Colonic mucosa (tissue), 4 donors: Measurements from ENCODE around the gene ZBTB18. TPM values are rescaled to one million over a fixed set of nuclear protein-coding genes. Genes with fewer than 3 reads are reported as not detected.

Source experiments
- DNase-seq: peaks from one replicate; pipeline ENCODE4 v3.0.0-alpha.2; 2020
- H3K27ac ChIP-seq: fragments of 200-600 bp; one replicate; pipeline ENCODE4 v1.8.0; 2021
- H3K27me3 ChIP-seq: fragments of 200-600 bp; one replicate; pipeline ENCODE4 v1.8.0; 2021
- H3K36me3 ChIP-seq: fragments of 200-600 bp; one replicate; pipeline ENCODE4 v1.8.0; 2021
- H3K4me1 ChIP-seq: fragments of 200-600 bp; one replicate; pipeline ENCODE4 v1.8.0; 2021; ENCODE audit warnings: mild to moderate bottlenecking
- H3K4me3 ChIP-seq: fragments of 200-600 bp; one replicate; pipeline ENCODE4 v1.8.0; 2021
- H3K9ac ChIP-seq, 2 donors: one replicate each; pipeline ENCODE4 v1.7.0; 2013; ENCODE audit warnings: control low read depth in 2 of 2, low read depth in 2 of 2, low read length in 2 of 2
- H3K9me3 ChIP-seq: fragments of 200-600 bp; one replicate; pipeline ENCODE4 v1.8.0; 2021
- intact Hi-C: fragments of 100-400 bp; cut with DNase I; formaldehyde crosslinking; loops from one replicate; pipeline ENCODE4 v1.14.1; 2022
- total RNA-seq, 2 donors: library from RNA; stranded (reverse); fragmentation: NEBNext Ultra II Directional in 1 of 2; extraction: Animal tissue kit (Norgen Biotek cat#: 25700) in 1 of 2; gene quantifications; one replicate each; pipeline ENCODE4 v1.2.1, GENCODE V29; 2021
- TF ChIP-seq, protein P1 (sequence below): fragments of 200-600 bp; IDR thresholded peaks from one replicate; pipeline ENCODE4 v1.8.0; 2022; ENCODE audit warnings: antibody characterized with exemption, mild to moderate bottlenecking
- donor health status: healthy.
- donor health status: DM: no; HTN: no; CAD: no.
- donor health status: DM: no; HTN: no; CAD: no.

ZBTB18 gene
- total RNA-seq, 2 donors from 2014 or later, result 15.0 to 23.8 TPM

DNA sequence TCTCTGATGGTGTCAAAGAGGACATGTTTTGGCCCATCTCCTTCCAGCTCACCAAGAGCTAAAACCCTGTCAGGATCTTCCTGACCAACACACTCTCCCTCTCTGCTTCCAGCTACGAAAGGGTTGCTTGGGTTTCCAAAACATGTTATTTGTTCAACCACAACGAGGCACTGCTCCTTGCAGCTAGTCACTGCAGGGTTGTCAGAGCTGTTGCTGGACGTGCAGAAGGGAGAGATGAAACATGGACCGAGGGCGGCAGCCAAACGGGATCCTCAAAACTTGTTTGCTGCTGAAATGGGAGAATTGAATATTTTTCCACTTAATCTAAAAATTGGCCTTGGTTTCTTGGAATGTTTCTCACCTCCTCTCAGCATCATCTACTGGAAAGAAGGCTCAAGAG lies 12.4 kb downstream of the ZBTB18 start:
- TF ChIP-seq, protein P1, sequence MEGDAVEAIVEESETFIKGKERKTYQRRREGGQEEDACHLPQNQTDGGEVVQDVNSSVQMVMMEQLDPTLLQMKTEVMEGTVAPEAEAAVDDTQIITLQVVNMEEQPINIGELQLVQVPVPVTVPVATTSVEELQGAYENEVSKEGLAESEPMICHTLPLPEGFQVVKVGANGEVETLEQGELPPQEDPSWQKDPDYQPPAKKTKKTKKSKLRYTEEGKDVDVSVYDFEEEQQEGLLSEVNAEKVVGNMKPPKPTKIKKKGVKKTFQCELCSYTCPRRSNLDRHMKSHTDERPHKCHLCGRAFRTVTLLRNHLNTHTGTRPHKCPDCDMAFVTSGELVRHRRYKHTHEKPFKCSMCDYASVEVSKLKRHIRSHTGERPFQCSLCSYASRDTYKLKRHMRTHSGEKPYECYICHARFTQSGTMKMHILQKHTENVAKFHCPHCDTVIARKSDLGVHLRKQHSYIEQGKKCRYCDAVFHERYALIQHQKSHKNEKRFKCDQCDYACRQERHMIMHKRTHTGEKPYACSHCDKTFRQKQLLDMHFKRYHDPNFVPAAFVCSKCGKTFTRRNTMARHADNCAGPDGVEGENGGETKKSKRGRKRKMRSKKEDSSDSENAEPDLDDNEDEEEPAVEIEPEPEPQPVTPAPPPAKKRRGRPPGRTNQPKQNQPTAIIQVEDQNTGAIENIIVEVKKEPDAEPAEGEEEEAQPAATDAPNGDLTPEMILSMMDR, result no peak
- Histone ChIP-seq H3K4me3 (no peak overlapping the region), H3K27me3 (no peaks in the 10 kb centered on the region), H3K4me1 (no peaks in the 10 kb centered on the region), H3K27ac (no peak overlapping the region), H3K9ac (no peak overlapping the region), H3K36me3 (no peaks in the 10 kb centered on the region), H3K9me3 (no peaks in the 10 kb centered on the region)
- no peak for DNase-seq
- intact Hi-C loops, result no loop called here

DNA sequence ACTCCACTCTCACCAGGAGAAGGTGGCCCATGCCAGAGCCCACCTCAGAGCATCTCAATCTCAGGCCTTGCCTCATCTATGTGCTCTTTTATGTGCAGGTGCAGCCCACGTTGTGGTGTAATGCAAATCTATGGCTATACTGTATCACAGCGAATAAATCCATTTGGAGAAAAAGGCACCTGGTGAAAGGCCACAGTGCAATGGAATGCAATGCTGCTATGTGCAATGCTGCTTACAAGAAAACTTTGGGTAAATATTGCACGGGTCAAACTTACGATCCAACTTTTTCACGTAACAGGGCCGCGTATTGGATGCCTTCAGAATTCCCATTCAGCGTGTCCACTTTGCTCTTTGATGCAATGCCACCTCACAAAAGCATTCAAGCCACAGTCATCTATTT lies 13.5 kb downstream of the ZBTB18 start:
- no peaks in the 10 kb centered on the region for H3K27me3 ChIP-seq
- no peak overlapping the region for H3K27ac ChIP-seq
- intact Hi-C loops, result no loop called here
- no peak overlapping the region for H3K4me3 ChIP-seq
- TF ChIP-seq, protein P1, result no peak
- H3K36me3 ChIP-seq, result no peaks in the 10 kb centered on the region
- H3K4me1 ChIP-seq, result no peaks in the 10 kb centered on the region
- no peak for DNase-seq
- H3K9ac ChIP-seq, result no peak overlapping the region
- no peaks in the 10 kb centered on the region for H3K9me3 ChIP-seq

DNA sequence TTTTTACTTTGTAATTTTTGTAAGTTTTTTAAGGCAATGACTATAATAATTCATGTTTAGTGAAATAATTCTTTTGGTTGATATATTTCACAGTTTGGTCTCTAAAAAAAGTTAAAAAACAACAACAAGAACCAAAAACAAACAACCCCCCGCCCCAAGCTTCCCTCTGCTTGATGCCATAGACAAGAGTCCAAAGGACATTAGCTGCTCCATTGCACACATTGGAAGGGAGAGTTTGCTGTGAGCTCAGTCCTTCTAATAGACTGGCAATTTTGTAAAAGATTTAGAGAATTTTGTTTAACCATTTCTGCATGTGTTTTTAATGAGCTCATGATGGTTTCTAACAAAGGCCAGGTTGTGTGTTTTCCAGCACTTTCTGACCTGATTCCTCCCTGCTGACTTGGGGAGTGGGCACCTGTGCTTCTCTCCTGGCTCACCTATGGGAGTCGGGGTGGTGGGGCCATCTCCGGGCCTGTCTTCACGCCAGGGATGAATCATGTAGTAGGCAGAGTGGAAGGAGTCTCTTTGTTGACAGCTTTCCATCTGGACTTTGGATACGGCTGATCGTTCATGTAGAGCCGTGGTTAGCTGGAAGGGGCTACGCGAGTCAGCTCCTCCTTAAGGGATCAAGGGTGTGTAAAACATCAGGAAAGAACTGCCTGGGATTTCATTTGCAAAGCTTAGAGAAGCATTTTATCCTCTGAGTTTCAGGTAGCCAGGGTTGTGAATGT lies 14.1 kb downstream of the ZBTB18 start:
- no peak overlapping the region for H3K27ac ChIP-seq
- H3K4me3 ChIP-seq, result no peak overlapping the region
- H3K4me1 ChIP-seq, result no peaks in the 10 kb centered on the region
- TF ChIP-seq, protein P1, result no peak
- DNase-seq, result peak; percentile 21
- no peak overlapping the region for H3K9ac ChIP-seq
- H3K9me3 ChIP-seq, result no peaks in the 10 kb centered on the region
- H3K36me3 ChIP-seq, result no peaks in the 10 kb centered on the region
- no peaks in the 10 kb centered on the region for H3K27me3 ChIP-seq
- intact Hi-C loops, result no loop called here

DNA sequence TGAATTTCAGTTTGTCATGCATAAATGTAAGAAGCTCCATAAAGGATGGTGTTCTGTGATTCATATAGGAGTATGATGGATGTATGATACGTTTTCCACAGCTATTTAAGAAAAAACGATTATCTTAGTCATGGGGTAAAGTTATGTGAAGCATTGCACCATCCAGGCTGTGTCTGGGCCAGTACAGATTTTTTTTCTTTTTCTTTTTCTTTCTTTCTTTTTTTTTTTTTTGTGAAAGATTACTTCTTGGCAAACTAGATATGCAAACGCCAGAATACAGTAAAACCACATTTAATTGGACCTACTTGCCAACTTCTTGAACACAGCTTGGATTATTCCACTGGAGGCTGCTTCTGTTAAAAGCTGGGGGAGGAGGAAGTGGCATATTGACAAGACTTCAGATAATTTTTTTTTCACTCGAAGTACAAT lies 14.9 kb downstream of the ZBTB18 start:
- Histone ChIP-seq H3K9me3 (no peaks in the 10 kb centered on the region), H3K4me1 (no peaks in the 10 kb centered on the region), H3K9ac (no peak overlapping the region), H3K4me3 (no peak overlapping the region), H3K27me3 (no peaks in the 10 kb centered on the region), H3K36me3 (no peaks in the 10 kb centered on the region), H3K27ac (no peak overlapping the region)
- no peak for DNase-seq
- intact Hi-C loops, result no loop called here
- TF ChIP-seq, protein P1, result no peak

DNA sequence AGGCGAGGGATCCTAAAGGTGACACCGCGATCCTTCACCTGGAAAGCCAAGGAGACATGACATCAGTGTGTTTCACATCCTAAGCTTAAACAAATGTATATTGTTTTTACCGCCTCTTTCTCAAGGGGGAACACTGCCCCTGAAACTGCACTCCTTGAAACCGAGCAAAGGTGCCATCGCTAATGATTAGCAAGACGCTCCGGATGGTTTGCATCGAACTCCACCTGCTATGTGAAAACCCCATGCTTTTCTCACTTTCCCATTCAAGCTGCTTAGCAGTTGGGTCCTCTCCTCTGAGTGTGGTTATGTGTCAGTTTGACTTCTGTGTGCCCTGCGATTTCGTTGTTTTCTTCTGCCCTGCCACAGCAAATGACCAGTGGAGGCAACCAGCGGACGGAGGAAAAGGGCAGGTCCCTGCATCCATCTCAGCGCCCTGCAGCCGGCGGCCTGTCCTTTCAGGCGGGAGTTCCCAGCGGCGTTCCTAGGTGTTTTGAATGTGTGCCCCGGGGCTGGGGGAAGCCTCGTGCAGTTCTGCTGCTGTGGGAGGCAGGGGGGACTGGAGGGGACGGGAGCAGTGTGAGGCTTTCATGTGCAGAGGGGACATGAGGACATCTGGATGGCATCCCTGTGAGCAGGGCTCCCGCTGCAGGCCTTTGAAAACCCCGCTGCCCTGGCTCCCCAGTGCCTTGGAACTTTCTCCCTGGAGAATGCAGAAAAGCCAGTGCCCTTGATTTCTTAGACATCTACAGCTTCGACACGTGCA lies 16.1 kb downstream of the ZBTB18 start:
- intact Hi-C loops, result no loop called here
- no peaks in the 10 kb centered on the region for H3K27me3 ChIP-seq
- no peak overlapping the region for H3K4me3 ChIP-seq
- H3K27ac ChIP-seq, result no peak overlapping the region
- DNase-seq, result no peak
- no peaks in the 10 kb centered on the region for H3K4me1 ChIP-seq
- TF ChIP-seq, protein P1, result no peak
- no peaks in the 10 kb centered on the region for H3K9me3 ChIP-seq
- no peak overlapping the region for H3K9ac ChIP-seq
- no peaks in the 10 kb centered on the region for H3K36me3 ChIP-seq
